ENCODE data around the gene OSTN.

The OSTN gene

GRCh38 chr3:191296041-191296541 is 97.0 kb downstream of the OSTN start:
- TF ChIP-seq CTCF (IDR thresholded peaks at IDR 0.05; ENCODE audit: insufficient read depth, low read depth, low read length, missing control alignments): no peak
- no peak for DNase-seq (ENCODE audit: low read depth)
- H3K4me3 ChIP-seq (ENCODE audit: low read length): no peak overlapping the region

- no peak overlapping the region for H3K4me3 ChIP-seq (ENCODE audit: low read length)
- no peak for DNase-seq (ENCODE audit: low read depth)
- TF ChIP-seq CTCF (IDR thresholded peaks at IDR 0.05; ENCODE audit: insufficient read depth, low read depth, low read length, missing control alignments): no peak
These were observed 99.8 kb downstream of the OSTN start for GRCh38 chr3:191298846-191299245.

GRCh38 chr3:191300422-191300821 is 101.4 kb downstream of the OSTN start:
- TF ChIP-seq CTCF (IDR thresholded peaks at IDR 0.05; ENCODE audit: insufficient read depth, low read depth, low read length, missing control alignments): no peak
- DNase-seq (ENCODE audit: low read depth): no peak
- no peak overlapping the region for H3K4me3 ChIP-seq (ENCODE audit: low read length)

- DNase-seq (ENCODE audit: low read depth): no peak
- no peak overlapping the region for H3K4me3 ChIP-seq (ENCODE audit: low read length)
- TF ChIP-seq CTCF (IDR thresholded peaks at IDR 0.05; ENCODE audit: insufficient read depth, low read depth, low read length, missing control alignments): no peak
These were observed 102.0 kb downstream of the OSTN start for GRCh38 chr3:191301017-191301416.

GRCh38 chr3:191301782-191302411 is 102.9 kb downstream of the OSTN start:
- TF ChIP-seq CTCF (IDR thresholded peaks at IDR 0.05; ENCODE audit: insufficient read depth, low read depth, low read length, missing control alignments): no peak
- H3K4me3 ChIP-seq (ENCODE audit: low read length): no peak overlapping the region
- DNase-seq (ENCODE audit: low read depth): no peak

- no peak overlapping the region for H3K4me3 ChIP-seq (ENCODE audit: low read length)
- no peak for DNase-seq (ENCODE audit: low read depth)
- TF ChIP-seq CTCF (IDR thresholded peaks at IDR 0.05; ENCODE audit: insufficient read depth, low read depth, low read length, missing control alignments): no peak
These were observed 103.4 kb downstream of the OSTN start for GRCh38 chr3:191302451-191302850.

GRCh38 chr3:191303596-191303995 is 104.6 kb downstream of the OSTN start:
- no peak for TF ChIP-seq CTCF (IDR thresholded peaks at IDR 0.05; ENCODE audit: insufficient read depth, low read depth, low read length, missing control alignments)
- DNase-seq (ENCODE audit: low read depth): no peak

More at GRCh38 chr3:191303596-191303995, 104.6 kb downstream of the OSTN start:
- H3K4me3 ChIP-seq (ENCODE audit: low read length): no peak overlapping the region
